ENCODE data around the gene GNL3. TPM values are rescaled to one million over a fixed set of nuclear protein-coding genes. Genes with fewer than 3 reads are reported as not detected.

Gene GNL3
- total RNA-seq, 1 experiment from 2014 or later, result 203 TPM

- no peak for DNase-seq (ENCODE audit: low read depth)
These were observed 2.4 kb downstream of the GNL3 start for GRCh38 chr3:52688266-52688665.

DNA sequence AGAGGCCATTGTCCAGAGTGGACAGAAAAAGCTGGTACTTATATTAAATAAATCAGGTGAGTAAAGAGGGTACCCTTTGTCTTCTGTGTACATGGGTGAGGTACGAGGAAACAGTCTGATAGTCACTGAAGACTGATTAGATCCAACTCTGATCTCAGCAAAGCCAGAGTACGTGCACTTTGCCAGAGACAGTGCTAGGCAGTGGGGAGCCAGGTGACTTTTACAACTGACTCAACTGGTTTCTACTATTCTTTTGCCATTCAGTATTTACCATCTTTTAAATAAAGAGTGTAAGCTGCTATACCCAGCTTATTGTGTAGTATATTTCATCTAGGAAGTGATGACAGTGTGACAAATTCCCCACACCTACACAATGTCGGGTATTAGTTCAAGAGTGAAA, 3.3 kb downstream of the GNL3 start:
- no peak for DNase-seq (ENCODE audit: low read depth)

GRCh38 chr3:52690560-52690959, 4.7 kb downstream of the GNL3 start:
- DNase-seq (ENCODE audit: low read depth), result no peak

- no peak for DNase-seq (ENCODE audit: low read depth)
These were observed 7.2 kb downstream of the GNL3 start for GRCh38 chr3:52693071-52693470.

GRCh38 chr3:52694528-52695189, 8.8 kb downstream of the GNL3 start:
- no peak for DNase-seq (ENCODE audit: low read depth)

DNA sequence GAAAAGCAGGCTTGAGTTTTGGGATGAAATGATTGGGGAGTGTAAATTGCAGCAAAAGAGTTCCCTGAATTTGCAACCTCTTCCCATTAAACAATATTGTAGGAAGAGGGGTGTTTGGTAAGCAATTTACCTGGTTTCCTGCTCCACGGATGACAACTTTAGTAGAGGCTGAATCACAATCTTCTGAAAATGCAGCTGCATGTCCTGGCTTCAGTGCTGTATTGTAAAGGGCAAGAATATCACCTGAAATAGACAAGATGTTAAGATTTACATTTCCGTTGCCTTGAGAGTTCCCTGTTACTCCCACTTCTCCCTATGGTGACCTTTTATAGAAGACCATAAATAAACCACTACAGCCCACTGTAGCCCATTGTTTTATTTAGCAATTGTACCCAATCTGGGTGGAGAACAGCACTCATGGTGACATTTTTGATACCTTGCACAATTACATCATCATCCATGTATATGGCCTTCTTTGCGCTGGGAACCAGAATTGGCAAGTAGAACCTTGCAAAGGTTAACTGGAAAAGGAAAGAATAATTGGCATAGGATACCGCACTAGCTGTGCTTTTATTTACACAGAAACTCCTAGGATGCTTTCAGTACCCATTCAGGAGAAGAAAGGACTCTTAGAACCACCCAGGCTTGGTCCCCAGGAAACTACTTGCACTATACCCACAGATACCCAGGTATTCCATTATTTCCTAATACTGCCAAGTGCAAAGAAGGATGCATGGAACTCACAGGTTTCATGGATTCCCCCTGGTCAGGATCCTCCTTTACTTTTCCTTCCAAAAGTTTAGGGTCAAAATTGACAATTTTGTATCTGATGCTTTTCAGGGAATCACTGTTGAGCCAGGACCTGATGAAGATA, 10.2 kb downstream of the GNL3 start:
- DNase-seq (ENCODE audit: low read depth), result no peak

- no peak for DNase-seq (ENCODE audit: low read depth)
These were observed 11.2 kb downstream of the GNL3 start for GRCh38 chr3:52696830-52697631.

DNA sequence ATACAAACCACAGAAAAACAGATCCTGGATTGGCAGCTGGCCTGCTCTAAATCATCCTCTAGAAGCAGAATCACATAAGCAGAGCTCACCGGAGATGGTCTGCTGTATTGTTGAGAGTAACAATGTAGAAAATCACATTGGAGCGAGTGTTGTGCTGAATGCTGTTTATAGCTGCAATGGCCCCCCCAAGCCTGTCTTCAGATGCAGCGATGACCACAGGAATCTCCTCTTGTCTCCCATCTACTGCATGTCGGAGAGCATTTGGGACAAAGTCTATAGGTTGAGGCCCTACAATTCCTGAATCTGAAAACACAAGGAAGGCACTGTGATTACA, 11.8 kb downstream of the GNL3 start:
- no peak for DNase-seq (ENCODE audit: low read depth)

- no peak for DNase-seq (ENCODE audit: low read depth)
These were observed 17.5 kb downstream of the GNL3 start for GRCh38 chr3:52703341-52703740.

DNA sequence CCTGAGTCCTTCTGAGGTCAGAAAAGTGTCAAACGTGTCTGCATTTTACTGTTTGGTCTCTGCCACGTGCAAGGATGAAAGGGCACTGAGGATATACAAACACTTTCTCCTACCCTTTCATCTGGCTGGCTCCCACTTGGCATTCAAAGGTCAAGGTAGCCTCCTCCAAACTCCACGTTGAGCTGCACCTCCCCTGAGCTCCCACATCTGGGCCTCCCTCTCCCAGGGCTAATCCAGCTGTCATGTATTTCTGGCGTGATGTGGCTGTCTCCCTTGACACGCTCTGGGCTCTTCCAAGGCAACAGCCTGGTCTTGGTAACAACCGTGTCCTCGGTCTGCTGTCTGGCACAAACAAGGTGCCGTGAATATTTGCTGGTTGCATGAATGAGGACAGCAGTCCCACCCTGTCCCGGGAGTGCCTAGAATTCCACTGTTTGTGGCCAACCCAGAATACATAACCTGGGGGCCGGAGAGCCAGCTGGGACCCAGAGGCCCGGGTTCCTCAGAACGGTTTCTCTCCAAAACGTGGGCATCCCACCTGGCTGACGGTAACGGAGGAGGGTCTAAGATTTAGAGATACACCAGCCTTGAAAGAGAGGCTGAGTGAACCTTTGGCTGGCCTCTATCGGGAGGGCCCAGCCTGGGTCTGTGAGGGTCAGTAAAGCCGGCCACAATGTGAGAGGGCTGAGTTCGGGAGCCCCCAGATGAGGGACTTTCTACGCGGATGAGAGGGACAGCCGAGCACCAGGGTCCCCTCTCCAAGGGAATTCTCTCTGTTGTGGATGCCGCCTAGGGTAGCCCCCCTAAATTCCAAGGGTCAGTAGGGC, 19.0 kb downstream of the GNL3 start:
- peak; percentile 17 for DNase-seq (ENCODE audit: low read depth)

DNA sequence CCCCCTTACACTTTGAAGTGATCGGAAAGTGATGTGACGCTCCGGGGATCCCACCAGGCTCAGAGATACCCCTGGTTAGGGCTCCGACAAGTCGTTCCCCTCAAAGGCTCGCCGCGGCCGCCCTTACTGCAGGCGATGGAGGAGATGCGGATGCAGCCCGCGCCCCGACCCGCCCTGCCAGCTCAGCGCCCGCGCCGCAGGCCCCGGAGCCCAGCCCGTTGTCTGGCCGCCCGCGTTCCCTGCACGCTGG, 19.5 kb downstream of the GNL3 start:
- no peak for DNase-seq (ENCODE audit: low read depth)

GRCh38 chr3:52705688-52706686, 20.2 kb downstream of the GNL3 start, which contains the start of the genes GLT8D1 and SPCS1:
Gene GLT8D1, minus strand, starts transcription at chr3:52705791. Its CDS starts 5,331 bp downstream, at chr3:52700460.
Gene SPCS1, plus strand, starts transcription at chr3:52706106. Its CDS starts 141 bp downstream, at chr3:52706247.
- peak; percentile 87 for DNase-seq (ENCODE audit: low read depth)

- no peak for DNase-seq (ENCODE audit: low read depth)
These were observed 21.8 kb downstream of the GNL3 start for GRCh38 chr3:52707585-52707984.

DNA sequence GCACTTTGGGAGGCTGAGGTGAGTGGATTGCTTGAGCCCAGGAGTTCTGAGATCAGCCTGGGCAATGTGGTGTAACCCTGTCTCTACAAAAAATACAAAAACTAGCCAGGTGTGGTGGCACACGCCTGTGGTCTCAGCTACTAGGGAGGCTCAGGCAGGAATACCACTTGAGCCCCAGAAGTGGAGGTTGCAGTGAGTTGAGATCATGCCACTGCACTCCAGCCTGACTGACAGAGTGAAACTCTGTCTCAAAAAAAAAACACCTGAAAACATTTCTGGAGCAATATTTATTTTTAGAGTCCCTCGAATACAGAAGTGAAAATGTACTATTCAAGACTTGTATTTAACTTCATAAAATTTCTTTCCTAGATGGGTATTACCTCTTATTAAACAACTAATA, 24.7 kb downstream of the GNL3 start:
- DNase-seq (ENCODE audit: low read depth), result no peak

DNA sequence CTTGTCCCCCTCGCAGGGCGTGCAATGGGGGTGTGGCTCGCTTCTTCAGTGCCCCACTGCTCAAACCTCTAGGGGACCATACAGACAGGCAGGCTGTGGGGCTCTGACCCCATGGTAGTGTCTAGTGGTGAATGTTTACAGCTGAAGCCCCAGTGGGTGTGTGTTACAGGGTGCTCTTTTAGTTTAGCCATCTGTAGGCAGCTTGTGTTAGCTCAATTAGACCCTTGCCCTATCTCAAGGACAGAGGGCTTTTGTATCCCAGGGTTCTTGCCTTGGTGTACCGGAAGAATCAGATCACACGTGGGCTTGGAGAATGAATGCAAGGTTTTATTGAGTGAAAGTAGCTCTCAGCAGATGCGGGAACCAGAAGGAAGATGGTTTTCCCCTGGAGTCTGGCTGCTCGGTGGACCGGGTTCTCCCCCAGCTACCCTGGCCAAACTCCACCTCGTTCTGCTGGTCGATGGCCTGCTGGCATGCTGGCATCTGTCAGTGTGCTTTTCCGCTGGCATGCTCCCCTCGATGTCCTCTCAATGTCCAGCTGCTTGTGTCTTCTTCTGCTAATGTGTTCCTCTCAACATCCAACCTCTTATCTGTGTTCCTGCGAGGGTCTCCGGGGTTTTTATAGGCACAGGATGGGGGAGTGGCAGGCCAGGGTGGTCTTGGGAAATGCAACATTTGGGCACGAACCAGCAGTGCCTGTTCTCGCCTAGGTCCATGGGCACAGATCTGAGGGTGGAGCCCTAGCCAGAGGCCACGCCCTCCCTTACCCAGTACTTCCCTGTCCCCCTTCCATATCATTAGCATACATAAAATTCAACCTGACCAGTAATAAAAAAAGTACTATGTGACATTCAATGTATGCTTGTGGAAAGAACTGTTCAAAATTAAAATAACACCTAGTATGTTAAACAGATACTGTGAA, 26.7 kb downstream of the GNL3 start:
- DNase-seq (ENCODE audit: low read depth), result no peak

DNA sequence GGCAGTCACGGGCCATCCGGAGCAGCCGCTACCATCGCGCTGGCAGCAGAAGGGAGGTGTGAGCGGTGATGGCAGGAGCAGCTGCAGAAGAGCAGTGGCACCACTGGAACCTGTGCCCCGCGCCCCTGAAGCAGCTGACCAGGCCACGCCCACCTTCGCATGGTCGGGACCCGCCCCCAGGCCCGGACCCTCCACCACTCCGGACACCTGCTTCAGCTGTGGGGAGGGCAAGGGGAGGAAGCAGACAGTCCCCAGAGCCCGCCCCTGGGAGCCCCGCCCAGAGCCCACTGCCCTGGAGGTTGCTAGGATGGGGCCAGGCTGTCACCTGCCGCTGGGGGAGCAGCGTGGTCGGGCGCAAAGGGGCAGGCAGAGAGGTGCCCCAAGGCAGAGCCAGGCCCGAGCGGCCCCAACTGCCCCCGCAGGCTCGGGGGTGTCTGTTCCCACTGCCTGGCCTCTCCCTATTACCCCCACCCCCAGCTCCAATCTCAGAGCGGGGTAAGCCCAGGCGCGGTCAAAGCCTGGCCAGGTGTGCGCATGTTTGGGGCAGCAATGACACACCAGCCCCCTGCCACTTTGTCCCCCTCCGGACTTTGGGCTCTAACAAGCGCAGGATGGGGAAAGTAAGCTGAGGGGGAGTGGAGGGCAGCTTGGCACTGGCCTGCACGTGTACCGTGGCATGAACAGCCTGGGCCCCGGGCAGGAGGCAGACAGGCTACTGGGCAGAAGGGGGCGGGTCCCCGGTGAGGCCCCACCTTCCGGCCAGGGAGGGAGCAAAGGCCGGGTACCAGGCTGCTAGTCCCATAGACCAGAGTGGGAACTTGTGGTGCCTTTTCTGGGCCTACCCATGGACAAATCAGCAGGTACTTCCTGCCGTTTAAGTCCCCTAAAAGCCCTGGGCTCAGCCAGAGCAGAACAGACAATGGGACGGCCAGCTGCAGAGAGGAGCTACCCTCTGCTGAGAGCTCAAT, 28.8 kb downstream of the GNL3 start:
- DNase-seq (ENCODE audit: low read depth), result no peak

GRCh38 chr3:52715714-52716305, 30.0 kb downstream of the GNL3 start:
- no peak for DNase-seq (ENCODE audit: low read depth)

DNA sequence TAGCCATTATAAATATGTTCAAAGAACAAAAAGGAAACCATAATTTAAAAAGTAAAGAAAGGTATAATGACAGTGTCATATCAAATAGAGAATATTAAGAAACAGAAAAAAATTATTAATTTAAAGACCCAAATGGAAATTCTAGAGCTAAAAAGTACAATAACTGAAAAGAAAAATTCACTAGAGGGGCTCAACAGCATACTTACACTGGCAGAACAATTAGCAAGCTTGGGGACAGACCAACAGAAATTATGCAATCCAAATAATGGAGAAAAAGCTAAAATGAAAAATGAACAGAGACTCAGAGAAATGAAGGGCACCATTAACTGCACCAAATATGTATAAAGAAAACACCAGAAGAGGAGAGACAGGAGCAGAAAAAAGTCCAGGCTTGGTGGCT, 33.8 kb downstream of the GNL3 start:
- no peak for DNase-seq (ENCODE audit: low read depth)

Data from Daoy (cell line).